Upper lobe of left lung (tissue), 4 donors: ENCODE data around the gene GSK3A.

Source experiments
- POLR2A ChIP-seq, 4 donors: fragments of 450-650 bp; IDR thresholded peaks; one replicate each; pipeline ENCODE4 v1.5.1; 2016 to 2017; ENCODE audit warnings: antibody characterized with exemption in 4 of 4, mild to moderate bottlenecking in 2 of 4
- POLR2AphosphoS5 ChIP-seq, 2 donors: sonication (generic); formaldehyde crosslinking; IDR thresholded peaks; one replicate each; pipeline ENCODE4 v1.5.1; 2017; ENCODE audit warnings: antibody characterized with exemption in 2 of 2
- TF ChIP-seq, protein P1 (sequence below), 6 experiments: fragments of 450-650 bp in 4 of 6; fragments of 200-600 bp in 2 of 6; sonication (generic) in 2 of 6; IDR thresholded peaks; one replicate each; pipeline ENCODE4 v1.5.1; 2016 to 2019; ENCODE audit warnings: antibody characterized with exemption in 6 of 6

DNA sequence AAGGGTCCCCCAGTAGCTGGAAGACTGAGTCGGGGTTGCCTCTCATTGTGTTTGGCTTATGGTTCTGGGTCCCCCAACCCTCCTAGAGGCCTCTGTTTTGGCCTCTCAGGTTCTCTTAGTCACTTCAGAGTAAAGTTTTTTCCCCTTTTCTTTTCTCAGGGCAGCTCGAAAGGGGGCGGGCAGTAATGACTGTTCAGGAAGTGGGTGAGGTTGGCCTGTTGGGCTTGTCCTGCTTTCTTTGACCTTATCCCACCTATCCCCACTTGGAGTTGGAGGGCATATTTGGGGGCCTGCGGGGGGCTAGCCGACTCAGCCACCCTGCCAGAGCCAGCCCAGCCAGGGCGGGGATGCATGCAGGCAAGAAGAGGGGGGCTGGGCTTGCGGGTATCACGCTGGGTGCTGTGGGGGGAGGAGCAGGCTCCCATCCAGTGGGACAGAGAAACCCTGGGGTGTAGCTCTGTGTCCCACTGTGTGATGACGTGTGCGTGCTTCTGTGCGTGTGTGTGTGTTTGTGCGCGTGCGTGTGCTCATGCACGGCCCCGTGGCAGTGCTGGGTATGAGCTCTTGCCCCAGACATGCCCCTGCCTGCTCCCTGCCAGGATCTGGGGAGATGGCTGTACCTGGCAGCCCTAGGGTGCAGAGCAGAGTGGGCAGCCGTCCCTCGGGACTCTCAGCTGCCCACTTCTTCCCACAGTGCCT, 28.1 kb upstream of the GSK3A start:
- TF ChIP-seq, protein P1, sequence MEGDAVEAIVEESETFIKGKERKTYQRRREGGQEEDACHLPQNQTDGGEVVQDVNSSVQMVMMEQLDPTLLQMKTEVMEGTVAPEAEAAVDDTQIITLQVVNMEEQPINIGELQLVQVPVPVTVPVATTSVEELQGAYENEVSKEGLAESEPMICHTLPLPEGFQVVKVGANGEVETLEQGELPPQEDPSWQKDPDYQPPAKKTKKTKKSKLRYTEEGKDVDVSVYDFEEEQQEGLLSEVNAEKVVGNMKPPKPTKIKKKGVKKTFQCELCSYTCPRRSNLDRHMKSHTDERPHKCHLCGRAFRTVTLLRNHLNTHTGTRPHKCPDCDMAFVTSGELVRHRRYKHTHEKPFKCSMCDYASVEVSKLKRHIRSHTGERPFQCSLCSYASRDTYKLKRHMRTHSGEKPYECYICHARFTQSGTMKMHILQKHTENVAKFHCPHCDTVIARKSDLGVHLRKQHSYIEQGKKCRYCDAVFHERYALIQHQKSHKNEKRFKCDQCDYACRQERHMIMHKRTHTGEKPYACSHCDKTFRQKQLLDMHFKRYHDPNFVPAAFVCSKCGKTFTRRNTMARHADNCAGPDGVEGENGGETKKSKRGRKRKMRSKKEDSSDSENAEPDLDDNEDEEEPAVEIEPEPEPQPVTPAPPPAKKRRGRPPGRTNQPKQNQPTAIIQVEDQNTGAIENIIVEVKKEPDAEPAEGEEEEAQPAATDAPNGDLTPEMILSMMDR (IDR thresholded peaks at IDR 0.05), result peak in 1 of 6 experiments; percentile 3
- TF ChIP-seq POLR2A (IDR thresholded peaks at IDR 0.05) (peak in 2 of 4 donors; percentile 29 to 54), POLR2AphosphoS5 (IDR thresholded peaks at IDR 0.05) (peak in 1 of 2 donors; percentile 38)
